Esophagus (tissue), 2 donors: Measurements from ENCODE around the gene BMPER. TPM values are rescaled to one million over a fixed set of nuclear protein-coding genes. Genes with fewer than 3 reads are reported as not detected.

Source experiments
- H3K27ac ChIP-seq, 2 donors: one replicate each; pipeline ENCODE4 v1.5.1; 2013; ENCODE audit warnings: low read depth in 2 of 2, mild to moderate bottlenecking in 2 of 2, inconsistent platforms in 1 of 2, low read length in 1 of 2, moderate library complexity in 1 of 2
- H3K27me3 ChIP-seq, 2 donors: one replicate each; pipeline ENCODE4 v1.6.1; 2013; ENCODE audit warnings: low read length in 2 of 2, control low read depth in 1 of 2, mild to moderate bottlenecking in 1 of 2; ENCODE audit not compliant: insufficient read depth in 2 of 2, control insufficient read depth in 1 of 2
- H3K36me3 ChIP-seq, 2 donors: one replicate each; pipeline ENCODE4 v1.6.1; 2013; ENCODE audit warnings: low read length in 1 of 2; ENCODE audit not compliant: control insufficient read depth in 2 of 2, insufficient read depth in 2 of 2
- H3K4me1 ChIP-seq, 2 donors: one replicate each; pipeline ENCODE4 v1.6.1; 2013; ENCODE audit warnings: low read length in 1 of 2; ENCODE audit not compliant: control insufficient read depth in 2 of 2, insufficient read depth in 2 of 2
- H3K4me3 ChIP-seq, 2 donors: one replicate each; pipeline ENCODE4 v1.5.1; 2013; ENCODE audit warnings: low read length in 2 of 2, mild to moderate bottlenecking in 2 of 2, low read depth in 1 of 2, moderate library complexity in 1 of 2
- H3K9me3 ChIP-seq, 2 donors: one replicate each; pipeline ENCODE4 v1.6.1; 2013; ENCODE audit warnings: mild to moderate bottlenecking in 2 of 2, low read depth in 1 of 2, low read length in 1 of 2, moderate library complexity in 1 of 2; ENCODE audit not compliant: control insufficient read depth in 2 of 2, insufficient read depth in 1 of 2
- WGBS, 2 donors: extraction: QIAGEN DNeasy Blood & Tissue Kit; methylation state at CpG; one replicate each; pipeline ENCODE4 v1.1.7; 2013; 5-methylcytosine and 5-hydroxymethylcytosine counted together
- polyA plus RNA-seq, 2 donors: library from polyadenylated mRNA; stranded (reverse); fragments of 200-250 nt; gene quantifications; one replicate each; pipeline ENCODE4 v1.2.3, GENCODE V29; 2013
- donor health status: healthy with polysubstance abuse.
- donor health status: Bipolar disorder and iron deficiency.

BMPER gene
- polyA plus RNA-seq, 2 donors: 0.06 to 0.19 TPM

- no peaks in the 10 kb centered on the region for H3K9me3 ChIP-seq
- no peaks in the 10 kb centered on the region for H3K4me1 ChIP-seq
These were observed 17.9 kb upstream of the BMPER start for GRCh38 chr7:33887266-33887975.

GRCh38 chr7:33888166-33888565 lies 17.2 kb upstream of the BMPER start:
- H3K36me3 ChIP-seq: no peaks in the 10 kb centered on the region
- no peak overlapping the region for H3K27ac ChIP-seq
- H3K4me3 ChIP-seq: no peak overlapping the region
- H3K4me1 ChIP-seq: no peaks in the 10 kb centered on the region
- H3K9me3 ChIP-seq: no peaks in the 10 kb centered on the region
- H3K27me3 ChIP-seq: no peaks in the 10 kb centered on the region
- 51 to 62% methylated on average over 4 of the region's 4 CpGs for WGBS, 2 donors

More at GRCh38 chr7:33887266-33887975, 17.9 kb upstream of the BMPER start:
- Histone ChIP-seq H3K4me3 (no peak overlapping the region), H3K36me3 (no peaks in the 10 kb centered on the region), H3K27ac (no peak overlapping the region), H3K27me3 (no peaks in the 10 kb centered on the region)
- 79 to 81% methylated on average over 5 of the region's 5 CpGs for WGBS, 2 donors

- Histone ChIP-seq H3K27me3 (no peaks in the 10 kb centered on the region), H3K27ac (no peak overlapping the region), H3K4me1 (no peaks in the 10 kb centered on the region), H3K36me3 (no peaks in the 10 kb centered on the region), H3K9me3 (no peaks in the 10 kb centered on the region), H3K4me3 (no peak overlapping the region)
- WGBS, 2 donors: 43 to 61% methylated on average over 4 of the region's 4 CpGs
These were observed 12.4 kb upstream of the BMPER start for GRCh38 chr7:33892945-33893344.

- H3K4me1 ChIP-seq: no peaks in the 10 kb centered on the region
- no peaks in the 10 kb centered on the region for H3K36me3 ChIP-seq
- no peak overlapping the region for H3K4me3 ChIP-seq
- H3K27ac ChIP-seq: no peak overlapping the region
- H3K27me3 ChIP-seq: no peaks in the 10 kb centered on the region
- WGBS, 2 donors: 71% methylated on average over 4 of the region's 4 CpGs
- H3K9me3 ChIP-seq: no peaks in the 10 kb centered on the region
These were observed 12.0 kb upstream of the BMPER start for GRCh38 chr7:33893377-33893776.

GRCh38 chr7:33895025-33895804 lies 10.1 kb upstream of the BMPER start:
- Histone ChIP-seq H3K4me3 (no peak overlapping the region), H3K36me3 (no peaks in the 10 kb centered on the region)
- 16% methylated on average over 17 of the region's 17 CpGs for WGBS, 2 donors

GRCh38 chr7:33900501-33900900 lies 4.8 kb upstream of the BMPER start:
- Histone ChIP-seq H3K4me1 (peaks cover 3 to 5% of the 10 kb centered on the region in 2 donors), H3K9me3 (no peaks in the 10 kb centered on the region), H3K27ac (no peak overlapping the region), H3K4me3 (no peak overlapping the region), H3K36me3 (no peaks in the 10 kb centered on the region), H3K27me3 (peaks cover 2 to 4% of the 10 kb centered on the region in 2 donors)

More at GRCh38 chr7:33895025-33895804, 10.1 kb upstream of the BMPER start:
- no peaks in the 10 kb centered on the region for H3K27me3 ChIP-seq
- H3K27ac ChIP-seq: no peak overlapping the region
- no peaks in the 10 kb centered on the region for H3K4me1 ChIP-seq
- H3K9me3 ChIP-seq: no peaks in the 10 kb centered on the region

- no peaks in the 10 kb centered on the region for H3K36me3 ChIP-seq
- H3K9me3 ChIP-seq: no peaks in the 10 kb centered on the region
- H3K4me1 ChIP-seq: peaks cover 5 to 6% of the 10 kb centered on the region in 2 donors
- peaks cover 2 to 4% of the 10 kb centered on the region in 2 donors for H3K27me3 ChIP-seq
- no peak overlapping the region for H3K4me3 ChIP-seq
- H3K27ac ChIP-seq: no peak overlapping the region
- WGBS, 2 donors: 90 to 92% methylated on average over 4 of the region's 4 CpGs
These were observed 4.1 kb upstream of the BMPER start for GRCh38 chr7:33901199-33901598.

- 63 to 70% methylated on average over 2 of the region's 2 CpGs for WGBS, 2 donors
- Histone ChIP-seq H3K27ac (no peak overlapping the region), H3K36me3 (no peaks in the 10 kb centered on the region), H3K4me3 (no peak overlapping the region), H3K9me3 (no peaks in the 10 kb centered on the region), H3K27me3 (peaks cover 2 to 4% of the 10 kb centered on the region in 2 donors), H3K4me1 (peaks cover 5 to 6% of the 10 kb centered on the region in 2 donors)
These were observed 3.5 kb upstream of the BMPER start for GRCh38 chr7:33901847-33902246.

- no peak overlapping the region for H3K4me3 ChIP-seq
- peaks cover 5 to 6% of the 10 kb centered on the region in 2 donors for H3K4me1 ChIP-seq
- H3K9me3 ChIP-seq: no peaks in the 10 kb centered on the region
- no peaks in the 10 kb centered on the region for H3K36me3 ChIP-seq
- 73 to 78% methylated on average over 4 of the region's 4 CpGs for WGBS, 2 donors
- H3K27ac ChIP-seq: no peak overlapping the region
- H3K27me3 ChIP-seq: peaks cover 2 to 4% of the 10 kb centered on the region in 2 donors
These were observed 2.6 kb upstream of the BMPER start for GRCh38 chr7:33902746-33903145.
